T-helper 2 cell (primary cell): ENCODE data around the gene OR51D1.
A peak's percentile ranks its signal among the peaks of the same experiment; 100 is the strongest.

ENCODE experiments used
- DNase-seq, 5 experiments: peaks; one replicate each; pipeline versions ENCODE4 v3.0.0 to v3.0.0-alpha.2; 2012 to 2022
- total RNA-seq, 2 donors: gene quantifications; one replicate each; lab custom pipeline; 2026; lab: John Stamatoyannopoulos, UW

Gene OR51D1, protein sequence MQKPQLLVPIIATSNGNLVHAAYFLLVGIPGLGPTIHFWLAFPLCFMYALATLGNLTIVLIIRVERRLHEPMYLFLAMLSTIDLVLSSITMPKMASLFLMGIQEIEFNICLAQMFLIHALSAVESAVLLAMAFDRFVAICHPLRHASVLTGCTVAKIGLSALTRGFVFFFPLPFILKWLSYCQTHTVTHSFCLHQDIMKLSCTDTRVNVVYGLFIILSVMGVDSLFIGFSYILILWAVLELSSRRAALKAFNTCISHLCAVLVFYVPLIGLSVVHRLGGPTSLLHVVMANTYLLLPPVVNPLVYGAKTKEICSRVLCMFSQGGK
- total RNA-seq: 0 reads per million in 2 donors

DNA sequence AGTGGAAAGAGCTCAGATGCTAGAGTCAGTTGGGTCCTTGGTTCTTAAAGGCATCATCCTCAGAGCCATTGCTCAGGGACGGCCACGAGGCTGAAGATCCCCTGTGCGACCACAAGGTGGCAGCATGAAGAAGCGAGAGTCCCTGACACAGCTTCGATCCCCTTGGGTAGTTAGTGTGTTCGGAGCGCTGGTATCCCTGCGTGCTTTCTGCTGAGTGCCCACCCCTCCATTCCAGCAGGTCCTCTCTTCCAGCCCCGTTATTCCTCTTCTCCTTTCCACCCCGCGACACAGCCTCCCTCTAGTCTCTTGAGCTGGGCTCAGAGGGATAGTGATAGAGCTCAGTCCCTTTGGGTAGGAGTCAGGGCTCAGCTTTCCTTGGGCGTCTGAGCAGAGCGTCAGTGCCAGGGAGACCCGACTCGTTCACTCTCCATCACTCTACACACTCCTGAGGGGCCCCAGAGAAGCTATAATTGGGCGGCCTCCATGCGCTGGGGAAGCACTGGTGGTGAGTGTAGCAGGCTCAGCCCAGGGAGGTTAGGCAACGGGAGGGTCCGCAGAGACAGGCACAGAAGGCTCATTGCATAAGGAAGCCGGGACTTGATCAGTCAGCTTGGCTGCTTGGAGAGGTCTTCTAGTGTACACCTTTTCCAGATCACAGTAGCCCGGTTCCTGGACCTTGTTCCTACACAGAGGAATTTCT lies at the start of gene OR51D1:
OR51D1 (plus strand) TSS at position 516 of the 700 bp plus-strand sequence. CDS start 2,314 bp downstream, outside the sequence.
- peak; percentile 18 to 62 (median 46) for DNase-seq

DNA sequence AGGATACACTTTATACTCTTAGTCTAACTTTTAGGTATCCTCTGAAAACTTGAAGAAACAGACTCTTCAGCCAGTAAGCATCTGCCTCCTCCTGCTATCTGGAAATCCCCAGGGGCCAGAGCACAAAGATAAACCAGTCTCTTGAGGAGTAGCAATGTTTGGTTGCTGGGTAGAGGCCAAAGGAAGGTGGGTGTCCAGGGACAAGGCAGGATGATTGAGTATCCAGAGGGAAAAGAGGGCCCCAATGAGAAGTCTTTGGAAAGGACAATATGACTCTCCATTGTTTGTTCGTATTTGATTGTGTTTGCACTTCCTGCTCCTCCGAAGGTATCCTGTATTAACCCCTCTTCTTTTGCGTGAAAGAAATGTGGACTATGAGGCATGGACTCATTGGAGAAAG lies 48.3 kb upstream of the OR51D1 start:
- no peak for DNase-seq

DNA sequence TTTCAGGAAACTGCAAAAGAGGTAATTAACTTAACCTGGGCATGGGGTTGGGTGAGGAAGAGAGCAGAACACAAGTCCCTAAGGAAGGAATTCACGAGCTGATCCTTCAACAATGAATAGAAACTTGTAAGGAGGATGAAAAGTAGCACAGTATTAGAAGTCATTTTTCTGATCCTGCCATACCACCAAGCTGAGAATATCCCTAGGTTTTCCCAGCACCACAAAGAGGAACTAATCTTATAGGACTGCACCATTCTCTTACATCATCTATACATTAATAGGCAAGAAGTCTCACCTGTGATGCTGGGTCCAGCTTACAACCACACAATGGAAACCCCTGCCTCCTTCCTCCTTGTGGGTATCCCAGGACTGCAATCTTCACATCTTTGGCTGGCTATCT lies 43.5 kb upstream of the OR51D1 start, which contains the start of gene OR52I1:
OR52I1 (plus strand) TSS at position 301 of the 400 bp plus-strand sequence; CDS start at position 301, 0 bp downstream.
- no peak for DNase-seq

DNA sequence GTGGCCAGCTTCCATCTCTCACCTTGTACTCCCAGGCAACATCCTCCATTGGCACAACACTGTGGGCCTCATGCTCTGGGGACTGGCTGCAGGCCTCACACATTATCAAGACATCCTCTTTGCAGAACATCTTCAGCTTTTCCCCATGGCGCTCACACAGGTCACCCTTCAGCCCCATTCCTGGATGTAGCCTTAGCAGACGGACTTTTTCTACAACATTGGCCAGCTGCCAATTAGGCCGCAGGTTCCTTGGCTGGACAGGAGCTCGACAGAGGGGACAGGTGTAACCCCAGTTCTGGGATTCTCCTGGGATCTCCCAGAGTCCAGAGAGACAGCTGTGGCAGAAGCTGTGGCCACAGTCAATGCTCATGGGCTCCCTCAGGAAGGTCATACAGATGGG lies 32.2 kb upstream of the OR51D1 start:
- no peak for DNase-seq

DNA sequence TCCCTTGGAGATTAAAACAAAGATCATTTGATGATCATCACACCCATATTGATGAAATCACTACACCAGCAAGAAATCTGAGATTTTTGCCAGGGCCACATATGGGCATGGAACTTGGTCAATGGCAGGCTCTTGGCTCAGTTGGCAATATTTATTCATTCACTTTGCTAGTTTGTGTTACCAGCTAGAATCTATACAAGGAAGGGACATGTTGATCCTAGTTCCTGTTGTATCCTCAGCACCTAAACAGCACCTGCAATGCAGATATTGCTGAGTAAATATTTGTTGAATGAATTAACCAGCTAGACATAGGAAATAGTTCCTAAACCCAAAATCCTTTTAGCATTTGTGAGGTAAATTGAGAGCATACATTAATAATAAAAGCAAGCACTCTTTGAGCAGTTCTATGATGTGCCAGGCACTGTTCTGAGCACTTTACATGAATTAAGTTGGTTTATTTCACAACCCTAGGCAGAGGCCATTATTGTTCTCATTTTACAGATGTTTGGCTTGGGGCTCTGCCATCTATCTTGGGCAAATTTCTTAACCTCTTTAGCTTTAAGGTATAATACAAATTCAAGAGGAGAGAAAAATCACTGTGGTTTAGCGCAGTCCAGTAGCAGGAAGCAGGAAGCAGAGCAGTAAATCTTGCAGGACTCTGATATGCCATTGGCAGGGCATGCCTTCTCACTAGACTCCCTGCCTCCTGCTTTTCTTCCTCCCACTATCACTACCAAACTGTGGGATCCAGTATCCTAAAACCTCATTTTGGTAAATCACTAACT lies 30.9 kb upstream of the OR51D1 start:
- no peak for DNase-seq

DNA sequence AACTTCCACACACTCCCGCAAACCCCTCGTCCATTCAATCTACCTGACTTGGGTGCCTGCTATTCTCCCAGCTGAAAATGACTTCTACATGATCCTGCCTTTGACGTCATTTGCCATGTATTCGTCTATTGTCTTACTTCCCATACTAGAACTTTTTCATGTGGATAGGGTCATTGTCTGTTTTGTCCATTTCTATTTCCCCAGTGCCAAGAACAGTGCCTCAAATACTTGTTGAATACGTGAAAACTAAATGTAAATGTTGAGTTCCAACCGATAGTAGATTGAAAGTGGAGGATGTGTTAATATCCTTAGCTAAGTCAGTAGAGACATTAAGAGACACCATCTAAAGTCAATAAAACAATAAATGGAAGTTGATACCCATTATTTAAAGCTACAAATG lies 30.2 kb upstream of the OR51D1 start:
- DNase-seq: no peak

DNA sequence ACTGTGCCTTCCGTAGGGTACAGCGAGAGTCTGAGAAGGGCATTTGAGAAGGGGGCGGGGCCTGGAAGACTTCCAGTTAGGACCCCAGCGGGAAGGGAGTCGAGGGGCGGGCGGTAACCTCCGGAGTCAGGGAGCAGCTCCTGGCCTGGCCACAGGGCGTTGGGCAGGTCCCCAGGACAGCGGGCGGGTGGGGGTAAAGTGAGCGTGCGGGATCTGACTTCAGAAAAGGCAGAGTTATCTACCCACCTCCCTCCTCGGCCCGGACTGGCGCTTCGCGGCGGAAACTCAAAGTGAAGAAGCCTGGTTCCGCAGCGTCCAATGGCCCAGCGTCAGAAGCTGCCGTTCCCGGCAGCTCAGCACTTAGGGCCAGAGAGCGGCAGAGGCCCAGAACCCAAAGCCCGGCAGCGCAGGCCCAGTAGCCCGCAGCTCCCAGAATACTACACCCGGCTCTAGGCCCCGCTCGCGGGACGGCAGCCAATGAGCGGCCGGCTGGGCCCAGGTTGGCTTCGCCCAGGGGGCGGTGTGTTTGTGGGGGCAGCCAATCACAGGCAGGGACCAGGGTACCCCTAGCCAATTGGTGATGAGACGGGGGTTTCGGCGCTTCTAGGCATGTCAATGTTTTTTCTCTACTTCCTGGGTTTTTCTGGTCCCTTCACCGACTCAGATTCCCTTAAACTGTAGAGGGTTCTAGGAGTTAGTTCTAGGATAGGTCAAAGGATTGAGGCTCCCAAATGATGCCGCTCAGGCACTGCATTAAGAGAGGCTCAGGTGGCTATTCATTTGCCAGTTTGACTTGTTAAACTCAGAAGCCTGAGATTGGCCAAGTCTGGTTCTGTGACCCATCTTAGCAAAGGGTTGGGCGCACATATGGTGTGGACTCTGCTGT lies 29.3 kb upstream of the OR51D1 start, which contains the start of gene TRIM68:
TRIM68 (minus strand) TSS at position 451 of the 886 bp plus-strand sequence. CDS start 2,727 bp downstream, outside the sequence.
- peak; percentile 82 to 97 (median 92) for DNase-seq

DNA sequence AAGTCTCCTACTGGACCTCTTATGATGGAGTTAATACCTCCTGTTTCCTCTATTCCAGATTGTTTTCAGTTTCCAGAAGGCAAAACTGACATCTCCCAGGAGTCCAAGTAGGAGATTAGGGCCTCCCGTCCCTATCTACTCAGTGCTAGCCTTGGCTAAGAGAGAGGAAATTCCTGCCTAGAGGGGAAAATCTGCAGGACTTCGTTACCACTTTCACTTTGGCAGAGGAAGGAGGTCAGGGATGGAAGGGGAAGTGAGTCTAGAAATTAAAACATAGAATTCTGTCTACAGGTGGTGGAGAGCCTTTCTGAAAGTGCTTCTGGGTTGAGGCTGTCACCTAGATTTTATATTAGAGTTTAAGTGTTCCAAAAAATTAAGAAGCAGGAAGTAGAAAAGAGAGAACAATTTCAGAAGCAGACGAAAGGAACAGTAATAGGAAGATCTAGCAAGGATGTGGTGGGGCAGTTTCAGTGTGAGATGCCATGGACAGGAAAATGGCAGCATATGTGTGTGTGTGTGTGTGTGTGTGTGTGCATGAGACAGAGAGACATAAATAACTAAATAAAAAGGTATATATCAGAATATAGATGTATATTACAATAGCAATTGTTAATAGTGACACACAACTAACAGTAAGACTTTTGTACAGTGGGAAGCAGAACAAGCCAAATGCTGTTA lies 26.9 kb upstream of the OR51D1 start:
- peak in 2 of 5 experiments; percentile 15 to 81 for DNase-seq

DNA sequence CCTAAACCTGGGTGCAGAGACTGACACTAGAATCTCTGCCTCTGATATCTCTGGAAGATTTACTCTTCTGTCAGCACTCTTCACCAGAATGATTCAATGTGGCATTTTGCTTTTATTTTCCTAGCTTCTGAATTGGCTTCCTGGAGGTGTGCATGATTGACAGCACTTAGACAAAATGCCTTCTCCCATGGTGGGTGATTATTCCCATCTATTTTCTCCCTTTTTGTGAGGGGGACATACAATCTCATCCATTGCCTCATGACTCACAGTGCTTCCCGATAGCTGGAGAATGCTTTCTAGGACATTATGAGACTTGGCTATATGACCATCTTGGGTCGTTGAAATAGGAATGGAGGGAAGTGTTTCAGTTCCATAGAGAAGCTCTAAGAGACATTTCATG lies 25.3 kb upstream of the OR51D1 start:
- no peak for DNase-seq

DNA sequence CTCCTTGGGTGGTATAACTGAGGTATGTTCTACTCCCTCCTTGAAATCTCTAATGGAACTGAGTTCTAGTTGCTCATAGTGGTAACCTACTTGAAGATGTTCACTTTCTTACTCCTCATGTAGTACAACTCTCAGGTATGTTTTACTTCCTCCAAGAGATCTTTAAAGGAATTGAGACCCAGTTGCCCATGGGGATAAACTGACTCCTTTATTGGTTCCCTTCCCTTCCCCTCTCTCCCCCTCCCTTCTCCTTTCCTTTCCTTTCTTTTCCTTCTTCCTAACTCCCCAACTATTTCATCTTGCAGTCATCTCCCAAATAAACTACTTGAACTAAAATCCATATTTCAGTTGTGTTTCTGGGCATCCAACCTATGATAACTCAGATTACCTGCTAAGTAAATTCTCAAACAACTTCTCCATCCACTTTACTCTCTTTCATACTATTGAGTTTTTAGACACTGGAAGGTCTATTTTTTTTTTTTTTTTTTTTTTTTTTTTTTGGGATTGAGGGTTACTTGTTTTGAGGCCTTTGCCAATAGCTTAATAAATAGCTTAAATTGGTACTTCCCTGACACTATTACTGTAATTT lies 21.3 kb upstream of the OR51D1 start:
- no peak for DNase-seq

DNA sequence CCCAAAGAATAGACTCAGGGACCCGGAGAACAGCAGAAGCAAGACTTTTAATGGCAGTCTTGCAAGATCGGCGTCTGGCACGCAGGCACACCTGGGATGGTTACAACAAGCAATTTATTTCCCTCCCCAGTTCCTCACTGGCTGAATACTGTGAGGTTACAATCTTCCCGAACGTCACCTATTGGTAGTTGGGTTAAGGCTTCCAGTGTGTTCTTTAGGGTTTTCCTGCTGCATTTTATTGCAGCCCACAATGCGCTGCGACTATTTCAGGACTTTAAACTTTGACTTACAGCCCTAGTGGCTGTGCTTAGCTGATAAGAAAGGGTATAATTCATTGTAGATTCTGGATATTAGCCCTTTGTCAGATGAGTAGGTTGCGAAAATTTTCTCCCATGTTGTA lies 17.8 kb upstream of the OR51D1 start:
- no peak for DNase-seq

DNA sequence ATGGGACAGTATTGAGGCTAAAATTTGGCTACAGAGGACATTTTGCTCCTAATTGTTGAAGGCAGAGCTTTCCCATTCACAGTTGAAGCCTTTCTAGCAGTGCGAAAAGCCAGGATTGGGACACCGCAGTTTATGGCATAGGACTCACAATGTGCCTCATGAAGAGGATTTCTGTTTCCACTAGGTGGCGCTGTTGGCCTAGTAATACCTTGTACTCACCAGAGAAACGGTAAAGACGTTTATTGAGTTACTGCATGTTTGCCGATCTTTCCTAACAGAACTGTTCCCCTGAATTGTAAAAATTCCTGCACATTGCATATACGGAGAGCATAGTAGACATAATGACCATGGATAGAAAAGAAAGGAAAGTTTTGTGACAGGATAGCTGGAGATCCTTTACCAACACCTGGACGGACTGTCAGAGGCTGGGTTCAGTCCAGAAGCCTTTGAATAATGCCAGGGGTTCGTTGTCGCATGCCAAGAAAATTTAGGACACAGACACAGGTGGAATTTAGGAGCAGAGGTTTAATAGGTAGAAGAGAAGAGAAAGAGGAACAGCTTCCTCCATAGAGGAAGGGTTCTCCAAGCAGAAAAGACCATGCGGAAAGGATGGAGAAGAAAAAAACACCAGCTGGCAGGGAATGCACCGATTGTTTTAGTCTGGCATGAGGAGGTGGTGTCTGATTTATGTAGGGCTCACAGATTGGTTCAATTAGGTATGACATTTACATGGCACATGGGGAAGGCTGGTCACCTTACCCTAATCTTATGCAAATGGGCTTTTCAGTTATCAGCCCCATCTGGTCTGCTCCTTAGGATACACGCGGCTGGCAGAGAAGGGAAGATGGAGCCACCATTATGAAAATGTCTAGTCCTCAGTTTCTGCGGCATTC lies 10.8 kb upstream of the OR51D1 start:
- peak in 1 of 5 experiments; percentile 58 for DNase-seq

DNA sequence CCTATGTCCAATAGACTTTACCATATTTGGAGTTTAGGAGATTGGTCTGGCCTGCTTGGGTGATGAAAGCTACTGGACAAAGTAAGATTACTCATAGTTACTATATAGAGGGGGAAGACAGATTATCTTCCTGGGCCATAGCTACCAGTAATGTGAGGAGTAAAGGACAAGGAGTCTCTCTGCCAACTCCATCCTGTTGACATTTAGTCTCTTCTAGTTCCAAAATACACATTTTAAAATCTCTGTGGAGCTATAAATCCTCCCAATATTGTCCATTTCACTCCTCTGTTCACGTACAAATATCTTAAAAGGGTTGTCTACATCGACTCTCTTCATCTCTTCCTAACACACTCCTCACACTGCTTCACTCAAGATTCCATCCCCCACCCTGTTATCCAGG lies 1.1 kb upstream of the OR51D1 start:
- no peak for DNase-seq

DNA sequence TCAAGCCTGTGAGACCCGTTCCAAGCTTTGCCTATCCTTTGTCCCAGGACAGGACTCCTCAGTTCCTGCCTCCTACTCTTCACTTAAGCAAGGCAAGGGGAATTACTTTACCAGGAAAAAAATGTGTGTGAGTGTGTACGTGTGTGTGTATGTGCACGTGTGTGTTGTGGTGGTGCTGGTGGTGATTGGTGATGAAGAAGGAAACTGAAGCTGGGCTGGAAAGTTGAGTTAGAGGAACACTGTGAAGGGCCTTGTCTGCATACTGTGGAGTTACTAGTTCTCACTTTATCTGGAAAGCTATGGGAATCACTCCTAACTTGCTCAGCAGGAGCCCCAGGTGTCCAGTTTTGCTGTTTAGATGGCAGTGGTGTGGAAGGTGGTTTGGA lies 378 bp downstream of the OR51D1 start:
- DNase-seq: no peak

DNA sequence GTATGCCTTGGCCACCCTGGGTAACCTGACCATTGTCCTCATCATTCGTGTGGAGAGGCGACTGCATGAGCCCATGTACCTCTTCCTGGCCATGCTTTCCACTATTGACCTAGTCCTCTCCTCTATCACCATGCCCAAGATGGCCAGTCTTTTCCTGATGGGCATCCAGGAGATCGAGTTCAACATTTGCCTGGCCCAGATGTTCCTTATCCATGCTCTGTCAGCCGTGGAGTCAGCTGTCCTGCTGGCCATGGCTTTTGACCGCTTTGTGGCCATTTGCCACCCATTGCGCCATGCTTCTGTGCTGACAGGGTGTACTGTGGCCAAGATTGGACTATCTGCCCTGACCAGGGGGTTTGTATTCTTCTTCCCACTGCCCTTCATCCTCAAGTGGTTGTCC lies 2.7 kb downstream of the OR51D1 start:
- DNase-seq: no peak

DNA sequence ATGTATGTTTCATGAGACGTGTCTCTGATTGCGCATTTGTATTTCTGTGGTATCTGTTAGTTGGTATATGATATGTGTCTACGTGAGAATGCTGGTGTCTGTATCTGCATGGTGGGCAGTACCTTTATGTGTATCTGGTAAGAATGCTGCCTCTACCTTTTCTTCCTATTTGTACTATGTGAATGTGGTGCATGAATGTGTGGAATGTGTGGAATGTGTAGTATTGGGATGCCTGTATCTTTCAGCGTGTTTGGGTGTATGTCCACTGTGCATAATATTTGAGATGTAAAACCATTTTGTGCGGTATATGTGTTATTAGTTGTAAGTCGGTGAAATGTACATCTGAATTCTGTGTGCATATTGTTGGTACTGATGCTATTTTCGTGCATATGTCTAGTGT lies 4.2 kb downstream of the OR51D1 start:
- no peak for DNase-seq

DNA sequence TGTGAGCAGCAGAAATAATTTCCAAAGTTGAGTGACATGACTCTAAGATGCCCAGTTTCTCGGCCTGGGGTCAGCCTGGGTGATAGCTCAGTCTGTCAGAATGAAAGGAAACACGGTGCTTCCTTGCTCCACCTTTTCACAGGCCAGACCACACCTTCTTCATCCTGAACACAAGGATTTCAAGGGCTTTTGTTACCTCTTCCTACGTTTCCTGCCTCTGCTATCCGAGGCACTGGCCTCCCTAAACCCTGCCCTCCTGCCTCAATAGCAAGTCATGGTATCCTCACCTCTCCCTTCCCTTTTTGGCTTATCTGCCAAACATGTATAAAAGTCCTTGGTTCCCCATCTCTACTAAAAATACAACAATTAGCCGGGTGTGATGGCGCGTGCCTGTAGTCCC lies 4.8 kb downstream of the OR51D1 start:
- DNase-seq: no peak

DNA sequence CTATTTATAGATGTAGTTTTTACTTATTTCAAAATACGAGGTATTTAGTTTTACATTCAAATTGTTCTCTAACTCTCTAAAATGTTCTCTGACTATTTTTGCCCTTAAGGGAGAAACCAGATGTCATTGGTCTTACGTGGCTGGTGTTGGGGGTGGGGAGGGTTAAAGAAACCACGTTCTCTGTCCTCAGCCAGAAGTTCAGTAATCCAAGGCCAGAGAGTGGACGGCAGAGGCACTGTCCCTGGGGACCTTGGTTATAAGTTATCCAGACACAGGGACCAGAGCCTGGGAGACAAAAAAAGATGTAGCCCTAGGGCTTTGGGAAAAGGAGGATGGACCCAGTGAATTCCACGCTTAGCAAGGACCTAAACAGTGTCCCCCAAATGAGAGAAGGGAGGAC lies 5.8 kb downstream of the OR51D1 start:
- no peak for DNase-seq

DNA sequence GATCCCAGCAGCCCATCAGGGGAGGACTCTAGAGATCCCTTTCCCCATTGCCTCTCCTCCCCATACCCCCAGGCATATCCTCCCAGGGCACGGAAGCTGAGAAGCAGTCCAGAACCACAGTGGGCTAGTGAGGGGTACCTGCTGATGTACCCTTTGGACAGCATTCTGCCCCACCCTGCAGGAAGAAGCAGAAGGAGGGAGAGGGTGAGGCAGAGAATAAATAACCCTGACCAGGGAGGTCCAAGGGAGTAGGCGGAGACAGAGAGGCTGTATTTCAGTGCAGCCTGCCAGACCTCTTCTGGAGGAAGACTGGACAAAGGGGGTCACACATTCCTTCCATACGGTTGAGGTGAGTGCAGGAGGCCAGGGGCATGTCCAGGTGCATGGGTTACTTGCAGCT lies 6.4 kb downstream of the OR51D1 start, which contains the start of gene OR51E1:
OR51E1 (plus strand) TSS at position 301 of the 400 bp plus-strand sequence. CDS start 8,545 bp downstream, outside the sequence.
- no peak for DNase-seq

DNA sequence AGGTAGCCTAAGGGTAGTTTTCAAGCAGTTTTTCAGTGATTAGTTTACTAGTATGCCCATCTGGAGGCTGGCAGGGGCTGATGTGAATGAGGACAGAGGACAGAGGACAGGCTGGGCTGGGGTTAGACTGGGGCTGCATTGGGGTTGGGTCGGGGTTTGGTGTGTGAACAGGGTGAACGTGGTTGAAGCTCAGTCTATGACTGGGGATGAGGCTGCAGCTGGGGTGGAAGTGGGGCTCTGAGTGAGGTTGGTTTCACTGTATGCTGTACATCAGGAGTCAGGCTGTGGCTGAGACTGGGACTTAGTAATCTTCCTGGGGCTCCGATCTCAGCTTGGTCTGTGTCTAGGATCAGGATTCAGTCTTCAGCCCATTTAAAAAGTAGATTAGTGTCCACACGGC lies 7.0 kb downstream of the OR51D1 start:
- no peak for DNase-seq
